Panc1 (cell line): ENCODE results near the gene KRTCAP3. TPM values are rescaled to one million over a fixed set of nuclear protein-coding genes. Genes with fewer than 3 reads are reported as not detected.

ENCODE experiments used
- ATAC-seq: fragments of 200-7000 bp; cut with Tn5 transposase; 2 replicates; pipeline ENCODE4 v1.9.1; 2020; ENCODE audit warnings: mild to moderate bottlenecking, moderate library complexity
- BruUV-seq: library from RNA; stranded (reverse); fragments of 400-500 nt; replicated peaks from 2 replicates; lab custom pipeline; 2021; lab: Mats Ljungman, UMichigan
- CTCF ChIA-PET: fragments of 300-600 bp; sonication (Branson Sonifier 250); formaldehyde crosslinking; loops from one replicate; lab custom pipeline; 2022; ENCODE audit warnings: antibody characterized with exemption; lab: Charles Lee
- POLR2A ChIA-PET: fragments of 300-600 bp; sonication (Branson Sonifier 250); formaldehyde crosslinking; loops from one replicate; lab custom pipeline; 2022; ENCODE audit warnings: antibody characterized with exemption; lab: Charles Lee
- DNase-seq: peaks from one replicate; pipeline ENCODE4 v3.0.0-alpha.2; 2010; ENCODE audit warnings: low read depth, low spot score
- H3K27ac ChIP-seq: 2 replicates; pipeline ENCODE4 v1.5.1; 2011; ENCODE audit warnings: mild to moderate bottlenecking, low read length, inconsistent platforms
- H3K27me3 ChIP-seq: fragments of 200-500 bp; sonication (Bioruptor generic); 2 replicates; pipeline ENCODE4 v1.6.0; 2014; ENCODE audit warnings: low read length, inconsistent platforms; ENCODE audit not compliant: control insufficient read depth, insufficient read depth
- H3K36me3 ChIP-seq: fragments of 200-500 bp; sonication (Bioruptor generic); 2 replicates; pipeline ENCODE4 v1.5.1; 2014; ENCODE audit warnings: inconsistent platforms, mild to moderate bottlenecking, low read length, moderate library complexity; ENCODE audit not compliant: control insufficient read depth, insufficient read depth
- H3K4me1 ChIP-seq: 2 replicates; pipeline ENCODE4 v1.5.1; 2011; ENCODE audit warnings: inconsistent platforms, mild to moderate bottlenecking, low read length, moderate library complexity; ENCODE audit not compliant: control insufficient read depth, insufficient read depth
- H3K4me3 ChIP-seq, 2 experiments: 2 replicates each; pipeline ENCODE4 v1.5.1; 2011 to 2012; ENCODE audit warnings: low read depth in 2 of 2, low read length in 2 of 2, mild to moderate bottlenecking in 2 of 2, inconsistent platforms in 1 of 2, moderate library complexity in 1 of 2
- H3K9me3 ChIP-seq: fragments of 200-500 bp; sonication (Bioruptor generic); 2 replicates; pipeline ENCODE4 v1.5.1; 2014; ENCODE audit warnings: low read depth, mild to moderate bottlenecking, inconsistent platforms, low read length, moderate library complexity; ENCODE audit not compliant: control insufficient read depth, insufficient read depth
- POLR2AphosphoS5 ChIP-seq: IDR thresholded peaks from 2 replicates; pipeline ENCODE4 v1.6.1; 2012; ENCODE audit warnings: mild to moderate bottlenecking, low read depth, low read length, moderate library complexity
- SIN3A ChIP-seq: IDR thresholded peaks from 2 replicates; pipeline ENCODE4 v1.6.1; 2012; ENCODE audit warnings: low read depth, mild to moderate bottlenecking, low read length, moderate library complexity, borderline replicate concordance; ENCODE audit not compliant: insufficient read depth
- TCF7L2 ChIP-seq: IDR thresholded peaks from 2 replicates; pipeline ENCODE4 v1.6.1; 2011; ENCODE audit warnings: mild to moderate bottlenecking, low read depth, low read length, inconsistent platforms
- in situ Hi-C: cut with HindIII; loops from 2 replicates; pipeline ENCODE4 v1.10.0; 2016; ENCODE audit warnings: low sequenced_read_pairs, low pct_unique_long_range_greater_than_20kb
- intact Hi-C: fragments of 100-400 bp; cut with micrococcal nuclease; formaldehyde crosslinking; loops from one replicate; pipeline ENCODE4 v1.10.0; 2022; ENCODE audit not compliant: unreplicated experiment
- total RNA-seq: library from RNA; stranded (reverse); gene quantifications from one replicate; pipeline ENCODE4 v1.2.1, GENCODE V29; 2021; ENCODE audit not compliant: unreplicated experiment
- TF ChIP-seq, protein P1 (sequence below), 2 experiments: IDR thresholded peaks; 2 replicates each; pipeline ENCODE4 v1.6.1; 2011 to 2012; ENCODE audit warnings: low read depth in 2 of 2, control low read depth in 1 of 2, low read length in 1 of 2, mild to moderate bottlenecking in 1 of 2, moderate library complexity in 1 of 2; ENCODE audit not compliant: insufficient read depth in 1 of 2
- TF ChIP-seq, protein P2 (sequence below): fragments of 450-650 bp; IDR thresholded peaks from 2 replicates; pipeline ENCODE4 v1.5.1; 2017; ENCODE audit warnings: mild to moderate bottlenecking

KRTCAP3 gene
- total RNA-seq, 1 experiment from 2014 or later, result 1.9 TPM

DNA sequence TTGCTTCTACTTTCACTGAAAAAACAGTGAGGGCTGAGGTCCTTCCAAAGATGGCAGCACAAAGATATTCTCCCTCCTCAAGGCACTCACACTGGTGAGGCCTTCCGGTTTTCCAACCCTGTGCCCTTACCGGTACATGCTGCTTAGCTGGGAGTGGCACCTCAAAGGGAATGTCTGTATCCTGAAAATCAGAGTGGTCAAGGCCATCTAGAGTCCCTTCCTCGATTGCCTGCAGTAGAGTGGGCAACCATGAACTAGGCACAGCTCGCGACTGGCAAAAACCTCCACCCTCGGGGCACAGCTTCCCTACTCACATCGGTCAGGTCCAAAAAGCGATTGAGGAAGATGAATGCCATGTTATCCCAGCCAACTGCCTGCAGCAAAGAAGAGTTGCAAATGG lies 3.4 kb downstream of the KRTCAP3 start:
- TF ChIP-seq, protein P1, sequence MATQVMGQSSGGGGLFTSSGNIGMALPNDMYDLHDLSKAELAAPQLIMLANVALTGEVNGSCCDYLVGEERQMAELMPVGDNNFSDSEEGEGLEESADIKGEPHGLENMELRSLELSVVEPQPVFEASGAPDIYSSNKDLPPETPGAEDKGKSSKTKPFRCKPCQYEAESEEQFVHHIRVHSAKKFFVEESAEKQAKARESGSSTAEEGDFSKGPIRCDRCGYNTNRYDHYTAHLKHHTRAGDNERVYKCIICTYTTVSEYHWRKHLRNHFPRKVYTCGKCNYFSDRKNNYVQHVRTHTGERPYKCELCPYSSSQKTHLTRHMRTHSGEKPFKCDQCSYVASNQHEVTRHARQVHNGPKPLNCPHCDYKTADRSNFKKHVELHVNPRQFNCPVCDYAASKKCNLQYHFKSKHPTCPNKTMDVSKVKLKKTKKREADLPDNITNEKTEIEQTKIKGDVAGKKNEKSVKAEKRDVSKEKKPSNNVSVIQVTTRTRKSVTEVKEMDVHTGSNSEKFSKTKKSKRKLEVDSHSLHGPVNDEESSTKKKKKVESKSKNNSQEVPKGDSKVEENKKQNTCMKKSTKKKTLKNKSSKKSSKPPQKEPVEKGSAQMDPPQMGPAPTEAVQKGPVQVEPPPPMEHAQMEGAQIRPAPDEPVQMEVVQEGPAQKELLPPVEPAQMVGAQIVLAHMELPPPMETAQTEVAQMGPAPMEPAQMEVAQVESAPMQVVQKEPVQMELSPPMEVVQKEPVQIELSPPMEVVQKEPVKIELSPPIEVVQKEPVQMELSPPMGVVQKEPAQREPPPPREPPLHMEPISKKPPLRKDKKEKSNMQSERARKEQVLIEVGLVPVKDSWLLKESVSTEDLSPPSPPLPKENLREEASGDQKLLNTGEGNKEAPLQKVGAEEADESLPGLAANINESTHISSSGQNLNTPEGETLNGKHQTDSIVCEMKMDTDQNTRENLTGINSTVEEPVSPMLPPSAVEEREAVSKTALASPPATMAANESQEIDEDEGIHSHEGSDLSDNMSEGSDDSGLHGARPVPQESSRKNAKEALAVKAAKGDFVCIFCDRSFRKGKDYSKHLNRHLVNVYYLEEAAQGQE (IDR thresholded peaks at IDR 0.05; ENCODE audit: insufficient read depth in 1 of 2, low read depth in 2 of 2, low read length in 1 of 2), result no peak
- TF ChIP-seq, protein P2, sequence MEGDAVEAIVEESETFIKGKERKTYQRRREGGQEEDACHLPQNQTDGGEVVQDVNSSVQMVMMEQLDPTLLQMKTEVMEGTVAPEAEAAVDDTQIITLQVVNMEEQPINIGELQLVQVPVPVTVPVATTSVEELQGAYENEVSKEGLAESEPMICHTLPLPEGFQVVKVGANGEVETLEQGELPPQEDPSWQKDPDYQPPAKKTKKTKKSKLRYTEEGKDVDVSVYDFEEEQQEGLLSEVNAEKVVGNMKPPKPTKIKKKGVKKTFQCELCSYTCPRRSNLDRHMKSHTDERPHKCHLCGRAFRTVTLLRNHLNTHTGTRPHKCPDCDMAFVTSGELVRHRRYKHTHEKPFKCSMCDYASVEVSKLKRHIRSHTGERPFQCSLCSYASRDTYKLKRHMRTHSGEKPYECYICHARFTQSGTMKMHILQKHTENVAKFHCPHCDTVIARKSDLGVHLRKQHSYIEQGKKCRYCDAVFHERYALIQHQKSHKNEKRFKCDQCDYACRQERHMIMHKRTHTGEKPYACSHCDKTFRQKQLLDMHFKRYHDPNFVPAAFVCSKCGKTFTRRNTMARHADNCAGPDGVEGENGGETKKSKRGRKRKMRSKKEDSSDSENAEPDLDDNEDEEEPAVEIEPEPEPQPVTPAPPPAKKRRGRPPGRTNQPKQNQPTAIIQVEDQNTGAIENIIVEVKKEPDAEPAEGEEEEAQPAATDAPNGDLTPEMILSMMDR, result no peak
- TF ChIP-seq POLR2AphosphoS5 (no peak), TCF7L2 (no peak), SIN3A (no peak)
- in situ Hi-C loops, result no loop called here

DNA sequence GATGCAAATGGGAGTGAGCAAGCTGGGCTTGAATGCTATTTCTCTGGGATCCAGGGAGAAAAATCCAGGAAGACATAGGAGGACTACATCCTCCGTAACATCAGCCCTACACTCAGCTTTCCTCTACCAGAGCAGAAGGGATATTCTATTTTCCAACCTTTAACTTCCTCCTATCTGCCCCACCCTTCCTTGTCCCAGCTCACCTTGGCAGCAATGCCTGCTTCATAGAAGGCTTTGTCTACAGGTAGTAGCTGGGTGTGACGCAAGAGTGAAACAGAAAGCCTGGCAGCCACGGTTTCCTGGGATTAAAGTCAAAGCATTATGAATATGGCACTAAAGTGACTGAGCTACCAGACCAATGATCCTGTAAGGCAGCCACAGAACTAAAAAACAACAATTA lies 3.9 kb downstream of the KRTCAP3 start:
- BruUV-seq, result no TSS peak
- H3K4me3 ChIP-seq, result no peak overlapping the region
- no peaks in the 10 kb centered on the region for H3K27me3 ChIP-seq
- no peaks in the 10 kb centered on the region for H3K9me3 ChIP-seq
- DNase-seq, result no peak
- intact Hi-C loops (no loop called here), in situ Hi-C loops (no loop called here)
- no peak overlapping the region for H3K27ac ChIP-seq
- TF ChIP-seq TCF7L2 (no peak), POLR2AphosphoS5 (no peak), SIN3A (no peak)
- TF ChIP-seq, protein P1 (IDR thresholded peaks at IDR 0.05; ENCODE audit: insufficient read depth in 1 of 2, low read depth in 2 of 2, low read length in 1 of 2), result no peak
- TF ChIP-seq, protein P2, result no peak
- POLR2A ChIA-PET, result interaction anchor here (0.6 kb wide), 1 partner anchor 101 kb away, joined by 7 read pairs; no protein-coding TSS in a partner anchor
- ATAC-seq, result no peak
- CTCF ChIA-PET, result no interaction called here
- H3K4me1 ChIP-seq, result no peaks in the 10 kb centered on the region
- no peaks in the 10 kb centered on the region; the same call in 1 of the 2 replicates for H3K36me3 ChIP-seq

More for the DNA sequence above, 3.4 kb downstream of the KRTCAP3 start:
- intact Hi-C loops, result no loop called here
- Histone ChIP-seq H3K4me1 (no peaks in the 10 kb centered on the region), H3K9me3 (no peaks in the 10 kb centered on the region), H3K36me3 (peaks cover 2% of the 10 kb centered on the region; the same call in 1 of the 2 replicates), H3K27ac (no peak overlapping the region), H3K4me3 (no peak overlapping the region), H3K27me3 (no peaks in the 10 kb centered on the region)
- DNase-seq (no peak), ATAC-seq (no peak)
- CTCF ChIA-PET, result interaction anchor here (0.6 kb wide), 1 partner anchor 569 kb away, joined by 4 read pairs; no protein-coding TSS in a partner anchor
- BruUV-seq, result no TSS peak
- POLR2A ChIA-PET, result interaction anchor here (0.6 kb wide), 1 partner anchor 101 kb away, joined by 7 read pairs; no protein-coding TSS in a partner anchor
